Testis (tissue), 2 donors: ENCODE data around the gene KCNB1.

Experiments
- POLR2A ChIP-seq: fragments of 450-650 bp; IDR thresholded peaks from one replicate; pipeline ENCODE4 v1.6.1; 2017; ENCODE audit warnings: antibody characterized with exemption, mild to moderate bottlenecking, moderate library complexity
- TF ChIP-seq, protein P1 (sequence below), 3 experiments: fragments of 450-650 bp in 2 of 3; fragments of 200-600 bp in 1 of 3; sonication (generic) in 1 of 3; IDR thresholded peaks; one replicate each; pipeline ENCODE4 v1.5.1; 2016 to 2019; ENCODE audit warnings: antibody characterized with exemption in 3 of 3, mild to moderate bottlenecking in 2 of 3, moderate library complexity in 1 of 3

DNA sequence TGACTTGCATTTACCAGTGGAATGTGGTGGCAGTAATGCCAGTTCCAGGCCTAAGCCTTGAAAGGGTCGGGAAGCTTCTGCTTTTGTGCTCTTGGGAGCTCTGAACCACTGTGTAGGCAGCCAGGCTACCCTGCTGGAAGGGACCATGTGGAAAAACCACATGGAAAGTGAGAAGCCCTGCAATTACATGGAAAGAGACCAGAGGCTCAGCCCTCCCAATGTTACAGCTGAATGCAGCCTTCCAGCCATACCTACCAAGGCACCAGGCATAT lies 14.9 kb upstream of the KCNB1 start:
- TF ChIP-seq, protein P1, sequence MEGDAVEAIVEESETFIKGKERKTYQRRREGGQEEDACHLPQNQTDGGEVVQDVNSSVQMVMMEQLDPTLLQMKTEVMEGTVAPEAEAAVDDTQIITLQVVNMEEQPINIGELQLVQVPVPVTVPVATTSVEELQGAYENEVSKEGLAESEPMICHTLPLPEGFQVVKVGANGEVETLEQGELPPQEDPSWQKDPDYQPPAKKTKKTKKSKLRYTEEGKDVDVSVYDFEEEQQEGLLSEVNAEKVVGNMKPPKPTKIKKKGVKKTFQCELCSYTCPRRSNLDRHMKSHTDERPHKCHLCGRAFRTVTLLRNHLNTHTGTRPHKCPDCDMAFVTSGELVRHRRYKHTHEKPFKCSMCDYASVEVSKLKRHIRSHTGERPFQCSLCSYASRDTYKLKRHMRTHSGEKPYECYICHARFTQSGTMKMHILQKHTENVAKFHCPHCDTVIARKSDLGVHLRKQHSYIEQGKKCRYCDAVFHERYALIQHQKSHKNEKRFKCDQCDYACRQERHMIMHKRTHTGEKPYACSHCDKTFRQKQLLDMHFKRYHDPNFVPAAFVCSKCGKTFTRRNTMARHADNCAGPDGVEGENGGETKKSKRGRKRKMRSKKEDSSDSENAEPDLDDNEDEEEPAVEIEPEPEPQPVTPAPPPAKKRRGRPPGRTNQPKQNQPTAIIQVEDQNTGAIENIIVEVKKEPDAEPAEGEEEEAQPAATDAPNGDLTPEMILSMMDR (IDR thresholded peaks at IDR 0.05) = no peak
- TF ChIP-seq POLR2A = no peak
